ENCODE measurements around the gene ZNF80. TPM values are rescaled to one million over a fixed set of nuclear protein-coding genes. Genes with fewer than 3 reads are reported as not detected.

Gene ZNF80
- total and polyA plus RNA-seq, 2 of the 13 experiments (the other 11 are each of a cell fraction or from before 2014, with no cell fraction given): not detected

DNA sequence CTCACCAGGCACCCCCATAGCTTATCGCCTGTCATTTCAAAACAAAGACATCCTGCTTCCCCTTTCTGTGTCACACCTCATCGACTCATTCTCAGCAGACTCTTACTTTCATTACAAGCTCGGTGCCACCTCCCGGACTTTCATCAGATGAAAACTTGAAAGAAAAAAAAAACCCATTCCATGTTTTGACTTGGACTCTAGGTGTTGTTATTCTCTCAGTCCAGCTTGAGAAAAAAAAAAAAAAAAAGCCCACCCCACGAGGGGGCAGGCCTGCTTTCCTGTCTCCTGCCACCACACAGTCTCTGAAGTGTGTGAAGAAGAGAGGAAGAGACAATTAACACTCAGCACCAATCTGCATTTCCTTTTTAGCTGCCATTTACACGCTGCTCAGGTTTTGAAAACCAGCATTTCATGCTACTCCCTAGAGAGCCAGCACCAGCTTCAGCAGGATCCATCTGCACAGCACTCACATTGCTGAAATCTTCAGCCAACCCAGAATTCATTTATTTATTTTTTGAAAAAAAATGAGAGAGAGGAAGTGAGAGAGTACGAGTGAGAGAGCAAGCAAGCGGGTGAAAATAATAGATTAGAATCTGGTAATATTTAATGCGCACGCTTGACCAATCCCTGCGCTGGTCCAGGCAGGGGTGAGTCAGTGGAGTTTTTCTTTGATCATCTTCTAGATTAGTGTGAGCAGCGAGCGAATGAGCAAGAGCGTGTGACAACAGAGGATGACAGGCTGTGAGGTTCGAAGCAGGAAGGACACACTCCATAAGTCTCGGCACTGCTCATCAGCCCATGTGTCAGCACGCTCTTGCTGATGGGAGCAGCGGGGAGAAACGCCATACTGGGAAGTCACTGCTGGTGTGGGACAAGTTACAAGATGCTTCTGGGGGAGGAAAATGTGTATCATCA is 23.5 kb downstream of the ZNF80 start:
- no peak; the same call in 2 of the 3 replicates for ATAC-seq
- no TSS peak for BruUV-seq (replicated peaks)
- intact Hi-C loops (cut with micrococcal nuclease; ENCODE audit: unreplicated experiment): no loop called here
- Histone ChIP-seq H3K9me3 (ENCODE audit: low read length) (no peaks in the 10 kb centered on the region), H3K36me3 (replicated peaks in 1 of 2; ENCODE audit: control insufficient read depth in 1 of 2, insufficient read depth in 2 of 2, low read length in 2 of 2) (no peaks in the 10 kb centered on the region), H3K79me2 (ENCODE audit: insufficient read depth, low read length) (no peaks in the 10 kb centered on the region), H3K4me1 (ENCODE audit: insufficient read depth, low read length) (no peaks in the 10 kb centered on the region), H3K9ac (ENCODE audit: insufficient read depth, low read depth, low read length) (no peak overlapping the region), H3K27me3 (ENCODE audit: control insufficient read depth in 1 of 2, insufficient read depth in 2 of 2, low read length in 2 of 2) (peaks cover 0 to 10% of the 10 kb centered on the region in 2 experiments; a peak in 1 of 5 replicates), H3K4me2 (ENCODE audit: low read depth, low read length) (no peak overlapping the region), H3K4me3 (replicated peaks in 1 of 3; ENCODE audit: insufficient read depth in 1 of 3, low read depth in 2 of 3, low read length in 3 of 3) (no peak overlapping the region), H3K27ac (ENCODE audit: extremely low read length, insufficient read depth, low read length) (no peak overlapping the region), H2AFZ (ENCODE audit: low read length) (no peak overlapping the region), H4K20me1 (ENCODE audit: insufficient read depth, low read length) (no peaks in the 10 kb centered on the region)
- TF ChIP-seq ZNF766 (CRISPR knock-in tag; IDR thresholded peaks at IDR 0.05; ENCODE audit: borderline replicate concordance): no peak
- no peak for TF ChIP-seq ERF (CRISPR knock-in tag; IDR thresholded peaks at IDR 0.05)
- TF ChIP-seq ATF7 (IDR thresholded peaks at IDR 0.05): no peak
- no peak for TF ChIP-seq ATF7 (CRISPR knock-in tag; IDR thresholded peaks at IDR 0.05)
- TF ChIP-seq PLRG1 (conservative IDR thresholded peaks at IDR 0.05): no peak
- no peak for TF ChIP-seq ZNF350 (CRISPR knock-in tag; IDR thresholded peaks at IDR 0.05; ENCODE audit: borderline replicate concordance, low read depth)
- TF ChIP-seq, protein P1, sequence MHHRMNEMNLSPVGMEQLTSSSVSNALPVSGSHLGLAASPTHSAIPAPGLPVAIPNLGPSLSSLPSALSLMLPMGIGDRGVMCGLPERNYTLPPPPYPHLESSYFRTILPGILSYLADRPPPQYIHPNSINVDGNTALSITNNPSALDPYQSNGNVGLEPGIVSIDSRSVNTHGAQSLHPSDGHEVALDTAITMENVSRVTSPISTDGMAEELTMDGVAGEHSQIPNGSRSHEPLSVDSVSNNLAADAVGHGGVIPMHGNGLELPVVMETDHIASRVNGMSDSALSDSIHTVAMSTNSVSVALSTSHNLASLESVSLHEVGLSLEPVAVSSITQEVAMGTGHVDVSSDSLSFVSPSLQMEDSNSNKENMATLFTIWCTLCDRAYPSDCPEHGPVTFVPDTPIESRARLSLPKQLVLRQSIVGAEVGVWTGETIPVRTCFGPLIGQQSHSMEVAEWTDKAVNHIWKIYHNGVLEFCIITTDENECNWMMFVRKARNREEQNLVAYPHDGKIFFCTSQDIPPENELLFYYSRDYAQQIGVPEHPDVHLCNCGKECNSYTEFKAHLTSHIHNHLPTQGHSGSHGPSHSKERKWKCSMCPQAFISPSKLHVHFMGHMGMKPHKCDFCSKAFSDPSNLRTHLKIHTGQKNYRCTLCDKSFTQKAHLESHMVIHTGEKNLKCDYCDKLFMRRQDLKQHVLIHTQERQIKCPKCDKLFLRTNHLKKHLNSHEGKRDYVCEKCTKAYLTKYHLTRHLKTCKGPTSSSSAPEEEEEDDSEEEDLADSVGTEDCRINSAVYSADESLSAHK (CRISPR knock-in tag; IDR thresholded peaks at IDR 0.05; ENCODE audit: borderline replicate concordance): no peak
- TF ChIP-seq MAZ (IDR thresholded peaks at IDR 0.05; ENCODE audit: borderline replicate concordance, low read depth, low read length): no peak
- no peak for TF ChIP-seq MAZ (CRISPR knock-in tag; IDR thresholded peaks at IDR 0.05; ENCODE audit: low read depth)
- TF ChIP-seq ZNF570 (CRISPR knock-in tag; IDR thresholded peaks at IDR 0.05; ENCODE audit: borderline replicate concordance): no peak
- no peak for TF ChIP-seq HOXA3 (CRISPR knock-in tag; IDR thresholded peaks at IDR 0.05)
- TF ChIP-seq ZNF577 (CRISPR knock-in tag; IDR thresholded peaks at IDR 0.05; ENCODE audit: borderline replicate concordance, low read depth): no peak
- TF ChIP-seq SNAI1 (CRISPR knock-in tag; IDR thresholded peaks at IDR 0.05; ENCODE audit: borderline replicate concordance): no peak
- no peak for TF ChIP-seq ZNF720 (CRISPR knock-in tag; IDR thresholded peaks at IDR 0.05)
- TF ChIP-seq KLF12 (CRISPR knock-in tag; IDR thresholded peaks at IDR 0.05; ENCODE audit: borderline replicate concordance): no peak
- TF ChIP-seq ZBTB3 (CRISPR knock-in tag; IDR thresholded peaks at IDR 0.05; ENCODE audit: borderline replicate concordance, low read depth): no peak
- TF ChIP-seq NCOA5 (CRISPR knock-in tag; IDR thresholded peaks at IDR 0.05): no peak
- TF ChIP-seq EHMT2 (IDR thresholded peaks at IDR 0.05; ENCODE audit: borderline replicate concordance, low read depth, low read length): no peak
- no peak for TF ChIP-seq CCDC6 (CRISPR knock-in tag; IDR thresholded peaks at IDR 0.05)
- ChIA-PET CTCF (ENCODE audit: low intra/inter-chr PET ratio, low total read pairs) (no interaction called here), POLR2A (no interaction called here)
- DNase-seq (ENCODE audit: low spot score): no peak
- FAIRE-seq: no peak
- 26% methylated on average over 18 of the region's 19 CpGs for WGBS (ENCODE audit: low lambda C conversion rate)
- in situ Hi-C loops (cut with HindIII; ENCODE audit: extremely low pct_ligation_motif_present, low pct_unique_long_range_greater_than_20kb): no loop called here

All from HepG2 (cell line).